ENCODE measurements around the gene FOXRED1.
A peak's percentile ranks its signal among the peaks of the same experiment; 100 is the strongest.

FOXRED1 gene

DNA sequence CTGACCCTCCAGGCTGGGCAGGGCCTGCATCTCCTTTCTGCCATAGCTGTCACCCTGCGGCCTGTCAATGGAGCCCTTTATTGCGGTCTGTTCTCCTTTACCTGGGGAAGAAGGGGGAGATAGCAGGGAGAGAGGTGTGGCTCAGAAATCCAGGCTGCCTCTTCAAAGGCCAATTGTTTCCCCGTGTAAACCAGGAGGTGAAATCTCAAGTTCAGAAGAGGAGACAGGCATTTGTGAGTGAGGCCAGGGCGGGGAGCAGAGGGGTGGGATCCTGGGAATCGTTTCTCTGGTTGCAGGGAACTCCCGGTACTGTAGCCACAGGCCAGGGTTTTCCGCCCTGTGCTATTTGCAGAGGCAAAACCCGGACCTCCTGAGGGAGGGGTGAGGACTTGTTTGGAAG lies 44.0 kb downstream of the FOXRED1 start:
- no peak for DNase-seq

DNA sequence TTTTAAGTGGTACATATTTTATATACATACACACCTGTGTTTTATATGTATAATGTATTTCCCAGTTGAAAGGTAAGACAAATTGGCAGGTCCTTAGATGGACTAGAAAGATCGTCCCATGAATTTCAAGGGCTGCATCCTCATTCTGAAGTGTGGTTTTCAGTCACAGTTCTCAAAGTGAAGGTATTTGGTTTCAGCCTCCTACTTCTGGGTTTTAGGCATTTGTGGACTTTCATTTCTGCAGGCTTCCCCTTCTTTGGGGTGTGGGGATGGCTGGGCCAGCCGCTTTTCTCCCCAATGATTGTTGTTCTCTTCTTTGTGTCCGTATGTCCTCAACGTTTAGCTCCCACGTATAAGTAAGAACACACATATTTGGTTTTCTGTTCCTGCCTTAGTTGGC lies 44.9 kb downstream of the FOXRED1 start:
- DNase-seq, result no peak

DNA sequence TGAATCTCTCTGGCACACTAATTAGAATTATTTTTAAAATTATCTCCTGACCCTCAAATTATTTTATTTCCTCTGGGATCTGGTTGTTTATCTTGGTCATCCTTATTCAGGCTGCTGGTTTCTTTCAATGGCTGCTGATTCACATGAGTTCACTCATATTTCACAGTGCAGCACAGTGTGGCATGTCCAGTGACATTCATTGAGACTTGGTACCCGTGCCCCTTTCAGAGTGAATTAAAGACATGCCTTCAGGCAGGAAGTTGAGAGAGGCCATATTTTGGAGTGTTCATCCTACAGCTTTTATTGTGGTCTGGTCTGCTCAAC lies 48.4 kb downstream of the FOXRED1 start:
- DNase-seq, result no peak

DNA sequence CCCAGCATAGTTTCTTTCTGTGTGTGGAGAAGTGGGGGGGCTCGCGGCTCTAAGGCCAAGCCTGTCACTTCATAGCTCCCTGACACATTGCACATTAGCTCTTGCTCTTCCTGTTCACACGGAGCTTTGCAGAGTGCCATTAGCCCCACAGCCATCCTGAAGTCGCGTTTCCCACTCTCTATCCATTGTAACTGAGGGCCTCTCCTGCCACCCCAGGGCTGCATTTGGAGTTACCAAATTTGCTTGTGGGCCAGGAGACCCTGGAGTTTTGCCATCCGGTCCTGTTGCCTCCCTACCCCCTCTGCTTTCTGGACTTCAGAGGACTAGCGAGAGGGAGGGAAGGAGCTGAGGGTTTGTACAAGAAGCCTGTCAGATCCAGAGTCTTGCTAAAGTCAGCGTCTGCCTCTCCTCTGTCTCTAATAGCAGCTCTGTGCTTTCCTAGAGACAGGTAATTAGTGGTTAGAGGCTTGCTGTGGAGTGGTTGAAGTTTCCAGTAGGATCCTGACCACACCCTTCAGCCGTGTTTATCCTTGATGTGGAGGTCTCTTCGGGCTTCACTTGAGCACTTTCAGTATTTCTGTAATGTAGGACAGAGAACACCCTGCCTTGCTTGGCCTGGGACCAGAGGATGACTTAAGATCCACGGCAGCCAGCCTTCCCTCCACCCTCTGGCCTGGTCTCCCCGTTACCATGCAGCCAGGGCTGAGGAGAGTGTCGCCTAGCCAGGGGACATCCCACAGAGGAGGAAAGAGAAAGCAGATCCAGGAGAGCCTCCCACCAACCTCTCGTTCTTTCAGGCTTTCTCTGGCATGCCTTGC lies 49.0 kb downstream of the FOXRED1 start:
- DNase-seq, result peak in 1 of 3 donors; percentile 80

DNA sequence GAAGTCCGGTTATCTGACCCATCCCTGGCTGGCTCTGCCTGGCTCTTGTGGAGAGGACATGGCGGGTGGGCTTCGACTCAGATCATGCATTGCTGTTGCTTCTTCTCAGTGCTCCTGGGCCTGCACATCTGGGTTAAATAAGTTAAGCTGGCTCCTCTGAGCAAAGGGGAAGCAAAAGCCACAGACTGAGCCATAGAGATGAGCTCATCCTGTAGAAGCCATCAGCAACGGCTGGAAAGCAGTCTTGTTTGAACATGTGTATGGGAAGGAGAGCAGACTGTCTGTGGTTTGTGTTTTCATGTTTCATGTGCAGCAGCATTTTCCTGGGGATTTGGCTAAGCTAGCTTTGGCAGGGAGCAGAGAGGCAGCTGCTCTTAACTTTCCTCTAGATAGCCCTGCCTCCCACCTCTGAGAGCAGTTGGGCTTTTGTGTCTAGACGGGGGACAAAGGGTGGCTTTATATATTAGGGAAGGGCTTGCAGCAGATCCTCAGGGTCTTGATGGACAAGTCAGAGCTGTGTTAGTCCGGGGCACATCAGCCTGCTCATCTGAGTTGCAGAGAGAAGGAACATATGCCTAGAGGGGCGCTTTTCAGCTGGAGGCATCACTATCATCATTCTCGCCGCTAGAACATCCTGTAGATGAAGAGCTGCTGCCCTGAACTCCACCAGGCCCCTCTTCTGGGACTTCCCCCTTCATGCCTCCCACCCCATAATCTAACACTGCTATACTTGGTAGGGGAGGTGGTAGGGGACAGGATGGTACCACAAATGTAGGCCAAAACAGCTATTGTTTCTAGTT lies 49.8 kb downstream of the FOXRED1 start:
- DNase-seq, result peak; percentile 79 to 85 (median 83)

DNA sequence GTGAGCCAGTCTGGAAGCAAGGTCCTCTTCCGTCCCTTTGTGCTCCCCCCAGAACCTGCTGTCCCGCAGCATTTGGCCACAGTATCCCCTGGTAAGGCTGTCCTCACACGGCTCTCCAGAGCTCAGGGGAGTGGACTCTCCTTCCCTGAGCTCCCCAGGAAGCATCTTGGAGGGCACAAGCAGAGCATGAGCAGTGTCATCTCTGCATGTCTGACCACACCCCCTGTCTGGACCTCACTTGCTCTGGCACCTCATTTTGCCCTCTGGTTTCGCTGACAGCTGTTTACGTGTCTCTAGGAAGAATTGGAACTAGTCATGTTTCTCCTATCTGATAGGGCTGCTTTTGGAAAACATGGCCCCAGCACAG lies 50.4 kb downstream of the FOXRED1 start:
- no peak for DNase-seq

DNA sequence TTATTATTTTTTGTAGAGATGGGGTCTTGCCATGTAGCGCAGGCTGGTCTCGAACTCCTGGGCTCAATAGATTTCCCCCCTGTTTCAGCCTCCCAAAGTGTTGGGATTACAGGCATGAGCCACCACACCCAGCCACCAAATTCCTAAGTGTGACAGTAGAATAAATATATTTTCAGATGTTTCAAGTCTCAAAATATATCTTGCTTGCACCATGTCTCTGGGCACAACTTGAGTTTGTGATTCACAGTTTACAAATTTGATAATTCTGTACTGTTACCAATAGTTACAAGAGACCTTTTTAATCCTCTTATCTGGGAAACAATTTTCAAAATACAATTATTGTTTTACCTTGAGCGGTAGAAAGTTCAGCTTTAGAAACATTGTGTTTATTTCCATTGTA lies 54.0 kb downstream of the FOXRED1 start:
- no peak for DNase-seq

DNA sequence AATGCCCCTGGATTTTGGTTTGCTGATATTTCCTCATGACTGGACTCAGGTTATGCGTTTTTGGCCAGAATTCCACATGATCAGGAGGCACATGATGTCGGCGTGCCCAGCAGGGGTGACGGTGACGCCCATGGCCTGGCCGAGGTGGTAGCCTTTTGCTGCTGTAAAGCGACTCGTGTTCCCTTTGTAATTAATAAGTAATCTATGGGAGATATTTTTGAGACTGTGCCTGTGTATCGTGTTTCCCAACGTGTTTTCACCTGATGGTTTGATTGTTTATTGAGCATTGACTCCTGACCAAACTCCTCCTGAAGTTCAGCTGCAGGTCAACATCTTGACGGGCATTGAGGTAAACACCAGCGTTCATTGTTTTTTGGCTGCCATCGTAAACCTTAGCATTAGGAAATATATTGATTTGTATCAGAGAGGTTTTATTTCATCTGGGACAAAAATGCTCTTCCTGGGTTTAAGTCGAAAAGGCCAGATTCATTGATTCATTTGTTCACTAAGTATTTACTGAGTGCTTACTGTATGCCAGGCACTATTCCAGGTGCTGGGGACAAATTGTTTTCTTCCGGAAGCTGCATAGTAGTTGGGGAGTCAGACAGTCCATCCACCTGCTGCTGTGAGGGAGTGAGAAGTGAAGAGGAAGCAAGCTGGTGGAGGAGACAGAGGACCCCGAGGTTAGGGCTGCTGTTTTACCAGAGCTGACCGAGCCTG lies 58.5 kb downstream of the FOXRED1 start:
- no peak for DNase-seq

All from suppressor macrophage treated with lipopolysaccharide for 1 hour (primary cell).